ENCODE data around the gene PEX11B. TPM values are rescaled to one million over a fixed set of nuclear protein-coding genes. Genes with fewer than 3 reads are reported as not detected.

Gene PEX11B
- total and polyA plus RNA-seq, 2 of the 8 experiments (the other 6 are each of a cell fraction or from before 2014, with no cell fraction given): 9.1 to 15.1 TPM

- TF ChIP-seq CHD7 (IDR thresholded peaks at IDR 0.05; ENCODE audit: insufficient replicate concordance, low read length) (no peak), KDM4A (IDR thresholded peaks at IDR 0.05; ENCODE audit: low read depth, low read length, severe bottlenecking) (no peak), JUND (IDR thresholded peaks at IDR 0.05; ENCODE audit: low read length) (no peak), KDM1A (IDR thresholded peaks at IDR 0.05; ENCODE audit: borderline replicate concordance, low read length) (no peak), CEBPB (IDR thresholded peaks at IDR 0.05; ENCODE audit: low read depth, low read length) (no peak)
Observed at GRCh38 chr1:145916745-145917144, 1.8 kb downstream of the PEX11B start (continued).
